ENCODE results near the gene OPRM1.
A peak's percentile ranks its signal among the peaks of the same experiment; 100 is the strongest.
"Not testable (repeated sequence)": the region's sequence is repeated elsewhere in the genome, so short reads cannot be mapped to it uniquely, and the experiment has no call there.

Gene OPRM1

GRCh38 chr6:154071711-154072110, 32.7 kb downstream of the OPRM1 start:
- Histone ChIP-seq H4K8ac (ENCODE audit: low read length) (no peak overlapping the region), H4K91ac (ENCODE audit: low read length) (no peak overlapping the region), H2BK12ac (ENCODE audit: low read length in 2 of 2) (no peak overlapping the region), H3K9ac (ENCODE audit: low read length) (no peak overlapping the region), H3K9me3 (ENCODE audit: control insufficient read depth, low read length) (peaks cover 10% of the 10 kb centered on the region), H2BK5ac (ENCODE audit: low read depth, low read length, poor library complexity, severe bottlenecking) (no peak overlapping the region), H3K4ac (ENCODE audit: low read depth in 1 of 2, low read length in 2 of 2) (no peak overlapping the region), H3K4me1 (ENCODE audit: control insufficient read depth, insufficient read depth, low read depth, low read length) (no peaks in the 10 kb centered on the region), H3K27me3 (ENCODE audit: control insufficient read depth in 1 of 2, insufficient read depth in 1 of 2, low read length in 2 of 2) (no peaks in the 10 kb centered on the region), H2BK15ac (ENCODE audit: low read depth, poor library complexity, severe bottlenecking) (no peak overlapping the region), H2BK120ac (ENCODE audit: low read depth, low read length) (no peak overlapping the region), H3K23ac (ENCODE audit: low read length in 2 of 2) (no peak overlapping the region), H2AFZ (ENCODE audit: low read depth, low read length) (no peak overlapping the region), H3K27ac (ENCODE audit: low read length, poor library complexity, severe bottlenecking) (no peak overlapping the region), H3K4me2 (ENCODE audit: low read length, poor library complexity, severe bottlenecking) (no peak overlapping the region), H3K14ac (ENCODE audit: low read length in 2 of 2) (no peak overlapping the region), H2AK5ac (ENCODE audit: low read length, severe bottlenecking) (no peak overlapping the region), H3K4me3 (ENCODE audit: insufficient read depth in 1 of 2, low read depth in 1 of 2, low read length in 2 of 2) (no peak overlapping the region), H3K36me3 (ENCODE audit: control insufficient read depth in 1 of 2, insufficient read depth in 2 of 2, low read depth in 1 of 2, low read length in 2 of 2) (no peaks in the 10 kb centered on the region), H3K79me1 (replicated peaks; ENCODE audit: low read length, poor library complexity, severe bottlenecking) (no peaks in the 10 kb centered on the region), H3K18ac (ENCODE audit: low read depth in 1 of 2, low read length in 2 of 2) (no peak overlapping the region)
- WGBS: no CpG with 5 or more reads among the region's 1 CpG
- peak; percentile 15 for DNase-seq

- WGBS: 81% methylated on average over 1 of the region's 2 CpGs
- H4K8ac ChIP-seq (ENCODE audit: low read length); H3K23ac ChIP-seq (ENCODE audit: low read length in 2 of 2); H3K4me2 ChIP-seq (ENCODE audit: low read length, poor library complexity, severe bottlenecking); H3K4me1 ChIP-seq (ENCODE audit: control insufficient read depth, insufficient read depth, low read depth, low read length); H3K18ac ChIP-seq (ENCODE audit: low read depth in 1 of 2, low read length in 2 of 2); H2AFZ ChIP-seq (ENCODE audit: low read depth, low read length); H3K9me3 ChIP-seq (ENCODE audit: control insufficient read depth, low read length); H3K36me3 ChIP-seq (ENCODE audit: control insufficient read depth in 1 of 2, insufficient read depth in 2 of 2, low read depth in 1 of 2, low read length in 2 of 2); DNase-seq; H3K4me3 ChIP-seq (ENCODE audit: insufficient read depth in 1 of 2, low read depth in 1 of 2, low read length in 2 of 2); H2BK5ac ChIP-seq (ENCODE audit: low read depth, low read length, poor library complexity, severe bottlenecking); H3K79me1 ChIP-seq (replicated peaks; ENCODE audit: low read length, poor library complexity, severe bottlenecking); H3K27ac ChIP-seq (ENCODE audit: low read length, poor library complexity, severe bottlenecking); H2AK5ac ChIP-seq (ENCODE audit: low read length, severe bottlenecking); H2BK15ac ChIP-seq (ENCODE audit: low read depth, poor library complexity, severe bottlenecking); H3K9ac ChIP-seq (ENCODE audit: low read length); H2BK120ac ChIP-seq (ENCODE audit: low read depth, low read length); H4K91ac ChIP-seq (ENCODE audit: low read length); H3K27me3 ChIP-seq (ENCODE audit: control insufficient read depth in 1 of 2, insufficient read depth in 1 of 2, low read length in 2 of 2); H3K4ac ChIP-seq (ENCODE audit: low read depth in 1 of 2, low read length in 2 of 2); H3K14ac ChIP-seq (ENCODE audit: low read length in 2 of 2); H2BK12ac ChIP-seq (ENCODE audit: low read length in 2 of 2): not testable (repeated sequence)
Observed at GRCh38 chr6:154078596-154078995, 39.6 kb downstream of the OPRM1 start.

GRCh38 chr6:154080461-154081189, 41.6 kb downstream of the OPRM1 start:
- Histone ChIP-seq H3K4ac (ENCODE audit: low read depth in 1 of 2, low read length in 2 of 2) (no peak overlapping the region), H3K4me2 (ENCODE audit: low read length, poor library complexity, severe bottlenecking) (no peak overlapping the region), H3K18ac (ENCODE audit: low read depth in 1 of 2, low read length in 2 of 2) (no peak overlapping the region), H3K14ac (ENCODE audit: low read length in 2 of 2) (no peak overlapping the region), H3K27me3 (ENCODE audit: control insufficient read depth in 1 of 2, insufficient read depth in 1 of 2, low read length in 2 of 2) (no peaks in the 10 kb centered on the region), H3K23ac (ENCODE audit: low read length in 2 of 2) (no peak overlapping the region), H3K9me3 (ENCODE audit: control insufficient read depth, low read length) (peaks cover 3% of the 10 kb centered on the region), H3K4me1 (ENCODE audit: control insufficient read depth, insufficient read depth, low read depth, low read length) (no peaks in the 10 kb centered on the region), H3K27ac (ENCODE audit: low read length, poor library complexity, severe bottlenecking) (no peak overlapping the region), H3K4me3 (ENCODE audit: insufficient read depth in 1 of 2, low read depth in 1 of 2, low read length in 2 of 2) (no peak overlapping the region), H2BK120ac (ENCODE audit: low read depth, low read length) (no peak overlapping the region), H4K8ac (ENCODE audit: low read length) (no peak overlapping the region), H2AK5ac (ENCODE audit: low read length, severe bottlenecking) (no peak overlapping the region), H3K36me3 (ENCODE audit: control insufficient read depth in 1 of 2, insufficient read depth in 2 of 2, low read depth in 1 of 2, low read length in 2 of 2) (no peaks in the 10 kb centered on the region), H2BK12ac (ENCODE audit: low read length in 2 of 2) (no peak overlapping the region), H2AFZ (ENCODE audit: low read depth, low read length) (no peak overlapping the region), H3K79me1 (replicated peaks; ENCODE audit: low read length, poor library complexity, severe bottlenecking) (no peaks in the 10 kb centered on the region), H3K9ac (ENCODE audit: low read length) (no peak overlapping the region), H4K91ac (ENCODE audit: low read length) (no peak overlapping the region), H2BK5ac (ENCODE audit: low read depth, low read length, poor library complexity, severe bottlenecking) (no peak overlapping the region), H2BK15ac (ENCODE audit: low read depth, poor library complexity, severe bottlenecking) (no peak overlapping the region)
- 90% methylated on average over 8 of the region's 8 CpGs for WGBS
- no peak for DNase-seq

- Histone ChIP-seq H3K79me1 (replicated peaks; ENCODE audit: low read length, poor library complexity, severe bottlenecking) (no peaks in the 10 kb centered on the region), H3K4me1 (ENCODE audit: control insufficient read depth, insufficient read depth, low read depth, low read length) (no peaks in the 10 kb centered on the region), H3K27me3 (ENCODE audit: control insufficient read depth in 1 of 2, insufficient read depth in 1 of 2, low read length in 2 of 2) (no peaks in the 10 kb centered on the region), H2AFZ (ENCODE audit: low read depth, low read length) (no peak overlapping the region), H4K91ac (ENCODE audit: low read length) (no peak overlapping the region), H3K4me3 (ENCODE audit: insufficient read depth in 1 of 2, low read depth in 1 of 2, low read length in 2 of 2) (no peak overlapping the region), H3K27ac (ENCODE audit: low read length, poor library complexity, severe bottlenecking) (no peak overlapping the region), H2BK15ac (ENCODE audit: low read depth, poor library complexity, severe bottlenecking) (no peak overlapping the region), H3K14ac (ENCODE audit: low read length in 2 of 2) (no peak overlapping the region), H2BK12ac (ENCODE audit: low read length in 2 of 2) (no peak overlapping the region), H2AK5ac (ENCODE audit: low read length, severe bottlenecking) (no peak overlapping the region), H2BK120ac (ENCODE audit: low read depth, low read length) (no peak overlapping the region), H2BK5ac (ENCODE audit: low read depth, low read length, poor library complexity, severe bottlenecking) (no peak overlapping the region), H3K9me3 (ENCODE audit: control insufficient read depth, low read length) (no peaks in the 10 kb centered on the region), H3K4me2 (ENCODE audit: low read length, poor library complexity, severe bottlenecking) (no peak overlapping the region), H3K18ac (ENCODE audit: low read depth in 1 of 2, low read length in 2 of 2) (no peak overlapping the region), H4K8ac (ENCODE audit: low read length) (no peak overlapping the region), H3K23ac (ENCODE audit: low read length in 2 of 2) (no peak overlapping the region), H3K36me3 (ENCODE audit: control insufficient read depth in 1 of 2, insufficient read depth in 2 of 2, low read depth in 1 of 2, low read length in 2 of 2) (no peaks in the 10 kb centered on the region), H3K4ac (ENCODE audit: low read depth in 1 of 2, low read length in 2 of 2) (no peak overlapping the region), H3K9ac (ENCODE audit: low read length) (no peak overlapping the region)
- WGBS: no CpG with 5 or more reads among the region's 3 CpGs
- DNase-seq: no peak
Observed at GRCh38 chr6:154086510-154086909, 47.5 kb downstream of the OPRM1 start.
